ENCODE measurements around the gene ALAS1. TPM values are rescaled to one million over a fixed set of nuclear protein-coding genes. Genes with fewer than 3 reads are reported as not detected.

ALAS1 gene
- total RNA-seq, 3 donors from 2014 or later = 25.9 to 34.7 (median 33.3) TPM

- H3K27me3 ChIP-seq = no peaks in the 10 kb centered on the region
- no peak for DNase-seq (ENCODE audit: low spot score in 2 of 2)
- peaks cover 11% of the 10 kb centered on the region for H3K36me3 ChIP-seq
- TF ChIP-seq, protein P1, sequence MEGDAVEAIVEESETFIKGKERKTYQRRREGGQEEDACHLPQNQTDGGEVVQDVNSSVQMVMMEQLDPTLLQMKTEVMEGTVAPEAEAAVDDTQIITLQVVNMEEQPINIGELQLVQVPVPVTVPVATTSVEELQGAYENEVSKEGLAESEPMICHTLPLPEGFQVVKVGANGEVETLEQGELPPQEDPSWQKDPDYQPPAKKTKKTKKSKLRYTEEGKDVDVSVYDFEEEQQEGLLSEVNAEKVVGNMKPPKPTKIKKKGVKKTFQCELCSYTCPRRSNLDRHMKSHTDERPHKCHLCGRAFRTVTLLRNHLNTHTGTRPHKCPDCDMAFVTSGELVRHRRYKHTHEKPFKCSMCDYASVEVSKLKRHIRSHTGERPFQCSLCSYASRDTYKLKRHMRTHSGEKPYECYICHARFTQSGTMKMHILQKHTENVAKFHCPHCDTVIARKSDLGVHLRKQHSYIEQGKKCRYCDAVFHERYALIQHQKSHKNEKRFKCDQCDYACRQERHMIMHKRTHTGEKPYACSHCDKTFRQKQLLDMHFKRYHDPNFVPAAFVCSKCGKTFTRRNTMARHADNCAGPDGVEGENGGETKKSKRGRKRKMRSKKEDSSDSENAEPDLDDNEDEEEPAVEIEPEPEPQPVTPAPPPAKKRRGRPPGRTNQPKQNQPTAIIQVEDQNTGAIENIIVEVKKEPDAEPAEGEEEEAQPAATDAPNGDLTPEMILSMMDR (IDR thresholded peaks at IDR 0.05) = no peak
- TF ChIP-seq POLR2AphosphoS5 (IDR thresholded peaks at IDR 0.05) (no peak), POLR2A (IDR thresholded peaks at IDR 0.05) (no peak)
- intact Hi-C loops (cut with DNase I; ENCODE audit: low total_unique reads) = no loop called here
- H3K9me3 ChIP-seq = no peaks in the 10 kb centered on the region
- no peak overlapping the region for H3K4me3 ChIP-seq
- no peaks in the 10 kb centered on the region for H3K4me1 ChIP-seq
- no peak overlapping the region for H3K27ac ChIP-seq
These were observed 56.6 kb downstream of the ALAS1 start for GRCh38 chr3:52254608-52255007.

DNA sequence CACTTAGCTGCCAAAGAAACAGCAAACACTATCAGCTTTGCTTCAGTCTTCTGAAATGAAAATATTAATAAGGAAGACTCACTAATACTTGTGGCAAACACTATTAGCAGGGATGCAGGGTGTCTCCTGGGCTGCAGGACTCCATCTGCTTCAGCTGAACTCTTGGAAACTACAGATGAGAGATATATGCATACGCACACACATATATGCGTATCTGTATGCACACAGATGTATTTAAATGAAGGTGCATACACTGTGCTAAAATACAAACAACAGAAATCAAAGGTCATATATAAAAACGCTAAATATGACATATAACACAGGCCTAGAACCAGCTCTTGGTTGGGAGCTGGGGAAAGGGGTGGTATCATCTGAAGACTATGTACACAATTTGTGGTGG is 58.2 kb downstream of the ALAS1 start:
- H3K9me3 ChIP-seq = no peaks in the 10 kb centered on the region
- H3K27ac ChIP-seq = no peak overlapping the region
- intact Hi-C loops (cut with DNase I; ENCODE audit: low total_unique reads) = no loop called here
- no peaks in the 10 kb centered on the region for H3K4me1 ChIP-seq
- H3K27me3 ChIP-seq = no peaks in the 10 kb centered on the region
- peaks cover 13% of the 10 kb centered on the region for H3K36me3 ChIP-seq
- TF ChIP-seq, protein P1 (IDR thresholded peaks at IDR 0.05) = no peak
- no peak for TF ChIP-seq POLR2A (IDR thresholded peaks at IDR 0.05)
- TF ChIP-seq POLR2AphosphoS5 (IDR thresholded peaks at IDR 0.05) = no peak
- no peak for DNase-seq (ENCODE audit: low spot score in 2 of 2)
- no peak overlapping the region for H3K4me3 ChIP-seq

GRCh38 chr3:52256622-52257021 is 58.7 kb downstream of the ALAS1 start:
- TF ChIP-seq POLR2A (IDR thresholded peaks at IDR 0.05) (no peak), POLR2AphosphoS5 (IDR thresholded peaks at IDR 0.05) (no peak)
- TF ChIP-seq, protein P1 (IDR thresholded peaks at IDR 0.05) = no peak
- Histone ChIP-seq H3K4me3 (no peak overlapping the region), H3K4me1 (no peaks in the 10 kb centered on the region), H3K27me3 (no peaks in the 10 kb centered on the region), H3K36me3 (peaks cover 13% of the 10 kb centered on the region), H3K27ac (no peak overlapping the region), H3K9me3 (no peaks in the 10 kb centered on the region)
- intact Hi-C loops (cut with DNase I; ENCODE audit: low total_unique reads) = no loop called here
- DNase-seq (ENCODE audit: low spot score in 2 of 2) = no peak

GRCh38 chr3:52257911-52258310 is 60.0 kb downstream of the ALAS1 start:
- DNase-seq (ENCODE audit: low spot score in 2 of 2) = no peak
- Histone ChIP-seq H3K27ac (no peak overlapping the region), H3K4me3 (no peak overlapping the region), H3K36me3 (peaks cover 13% of the 10 kb centered on the region), H3K4me1 (no peaks in the 10 kb centered on the region), H3K27me3 (no peaks in the 10 kb centered on the region), H3K9me3 (no peaks in the 10 kb centered on the region)
- TF ChIP-seq, protein P1 (IDR thresholded peaks at IDR 0.05) = no peak
- TF ChIP-seq POLR2A (IDR thresholded peaks at IDR 0.05) (no peak), POLR2AphosphoS5 (IDR thresholded peaks at IDR 0.05) (no peak)
- intact Hi-C loops (cut with DNase I; ENCODE audit: low total_unique reads) = no loop called here

DNA sequence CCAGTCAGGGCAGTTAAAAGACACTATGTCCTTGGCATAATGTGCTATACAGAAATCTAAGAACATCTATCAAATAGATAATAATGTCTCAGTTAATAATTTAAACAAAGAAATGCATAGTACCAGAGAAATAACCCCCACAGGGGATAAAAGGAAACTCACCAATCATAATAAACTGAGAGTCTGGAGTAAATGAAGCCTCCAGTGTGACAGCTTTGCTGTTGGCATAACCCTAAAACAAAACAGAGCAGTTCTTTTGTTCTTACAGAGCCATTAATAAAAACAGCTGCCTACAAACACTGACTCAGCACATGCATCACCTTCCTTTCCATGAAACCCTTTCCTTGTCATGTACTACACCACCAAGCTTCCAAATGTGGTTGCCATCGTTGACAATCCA is 61.1 kb downstream of the ALAS1 start:
- Histone ChIP-seq H3K27ac (no peak overlapping the region), H3K27me3 (no peaks in the 10 kb centered on the region), H3K36me3 (peaks cover 13% of the 10 kb centered on the region), H3K4me1 (no peaks in the 10 kb centered on the region), H3K4me3 (no peak overlapping the region), H3K9me3 (no peaks in the 10 kb centered on the region)
- no peak for TF ChIP-seq POLR2AphosphoS5 (IDR thresholded peaks at IDR 0.05)
- no peak for TF ChIP-seq POLR2A (IDR thresholded peaks at IDR 0.05)
- TF ChIP-seq, protein P1 (IDR thresholded peaks at IDR 0.05) = no peak
- intact Hi-C loops (cut with DNase I; ENCODE audit: low total_unique reads) = no loop called here
- DNase-seq (ENCODE audit: low spot score in 2 of 2) = no peak
